Measurements from ENCODE around the gene IZUMO2.

The IZUMO2 gene

GRCh38 chr19:50162988-50163387, at the start of gene IZUMO2:
Gene IZUMO2 (minus strand): TSS chr19:50163281. CDS start chr19:50163194, 87 bp downstream.
- DNase-seq (ENCODE audit: low read depth in 2 of 2): no peak

GRCh38 chr19:50210425-50210824, 47.3 kb upstream of the IZUMO2 start:
- DNase-seq (ENCODE audit: low read depth in 2 of 2): no peak

GRCh38 chr19:50209131-50209530, 46.0 kb upstream of the IZUMO2 start:
- DNase-seq (ENCODE audit: low read depth in 2 of 2): no peak

GRCh38 chr19:50207730-50208129, 44.6 kb upstream of the IZUMO2 start:
- no peak for DNase-seq (ENCODE audit: low read depth in 2 of 2)

GRCh38 chr19:50206191-50206590, 43.1 kb upstream of the IZUMO2 start:
- DNase-seq (ENCODE audit: low read depth in 2 of 2): no peak

- DNase-seq (ENCODE audit: low read depth in 2 of 2): no peak
Measured at GRCh38 chr19:50205681-50206138, 42.6 kb upstream of the IZUMO2 start.

- DNase-seq (ENCODE audit: low read depth in 2 of 2): no peak
Measured at GRCh38 chr19:50204811-50205675, 42.0 kb upstream of the IZUMO2 start.

- no peak for DNase-seq (ENCODE audit: low read depth in 2 of 2)
Measured at GRCh38 chr19:50204081-50204428, 41.0 kb upstream of the IZUMO2 start.

- DNase-seq (ENCODE audit: low read depth in 2 of 2): no peak
Measured at GRCh38 chr19:50203281-50204080, 40.4 kb upstream of the IZUMO2 start, which contains the start of gene MYH14. Gene MYH14 (plus strand): TSS chr19:50203622. CDS start chr19:50210366, 6,744 bp downstream.

- DNase-seq (ENCODE audit: low read depth in 2 of 2): no peak
Measured at GRCh38 chr19:50202962-50203280, 39.8 kb upstream of the IZUMO2 start.

GRCh38 chr19:50202386-50202785, 39.3 kb upstream of the IZUMO2 start:
- DNase-seq (ENCODE audit: low read depth in 2 of 2): no peak

- no peak for DNase-seq (ENCODE audit: low read depth in 2 of 2)
Measured at GRCh38 chr19:50199259-50199555, 36.1 kb upstream of the IZUMO2 start.

- DNase-seq (ENCODE audit: low read depth in 2 of 2): no peak
Measured at GRCh38 chr19:50198431-50199258, 35.6 kb upstream of the IZUMO2 start.

GRCh38 chr19:50197348-50197747, 34.3 kb upstream of the IZUMO2 start:
- DNase-seq (ENCODE audit: low read depth in 2 of 2): no peak

- DNase-seq (ENCODE audit: low read depth in 2 of 2): no peak
Measured at GRCh38 chr19:50196322-50196932, 33.3 kb upstream of the IZUMO2 start.

GRCh38 chr19:50195224-50195623, 32.1 kb upstream of the IZUMO2 start:
- DNase-seq (ENCODE audit: low read depth in 2 of 2): no peak

GRCh38 chr19:50192463-50193211, 29.6 kb upstream of the IZUMO2 start:
- no peak for DNase-seq (ENCODE audit: low read depth in 2 of 2)

- no peak for DNase-seq (ENCODE audit: low read depth in 2 of 2)
Measured at GRCh38 chr19:50191216-50191615, 28.1 kb upstream of the IZUMO2 start.

- no peak for DNase-seq (ENCODE audit: low read depth in 2 of 2)
Measured at GRCh38 chr19:50190439-50190891, 27.4 kb upstream of the IZUMO2 start.

GRCh38 chr19:50189331-50189730, 26.2 kb upstream of the IZUMO2 start:
- DNase-seq (ENCODE audit: low read depth in 2 of 2): no peak

- no peak for DNase-seq (ENCODE audit: low read depth in 2 of 2)
Measured at GRCh38 chr19:50187937-50188336, 24.9 kb upstream of the IZUMO2 start.

All from stimulated activated CD4-positive, alpha-beta T cell treated with anti-CD3 and anti-CD28 coated beads, Interleukin-1b, Interleukin-23, amount 100 ng/mL, for 1 hour (primary cell).